Hepatocyte (in vitro differentiated cells): ENCODE measurements around the gene DYRK1A. TPM values are rescaled to one million over a fixed set of nuclear protein-coding genes. Genes with fewer than 3 reads are reported as not detected.

Experiments
- DNase-seq: peaks from one replicate; pipeline ENCODE4 v3.0.0-alpha.2; 2016; ENCODE audit warnings: low spot score
- H2AFZ ChIP-seq: fragments of 200-600 bp; sonication (generic); 2 replicates; pipeline ENCODE4 v1.6.0; 2016; ENCODE audit warnings: antibody characterized with exemption, mild to moderate bottlenecking
- H3K27ac ChIP-seq: fragments of 200-600 bp; sonication (generic); 2 replicates; pipeline ENCODE4 v1.5.1; 2016; ENCODE audit warnings: mild to moderate bottlenecking
- H3K27me3 ChIP-seq: fragments of 200-600 bp; sonication (generic); 2 replicates; pipeline ENCODE4 v1.6.1; 2016
- H3K36me3 ChIP-seq: fragments of 200-600 bp; sonication (generic); replicated peaks from 2 replicates; pipeline ENCODE4 v1.5.1; 2016; ENCODE audit warnings: low read depth; ENCODE audit not compliant: insufficient read depth
- H3K4me1 ChIP-seq: fragments of 200-600 bp; sonication (generic); 2 replicates; pipeline ENCODE4 v1.5.1; 2016; ENCODE audit warnings: mild to moderate bottlenecking, moderate library complexity; ENCODE audit not compliant: insufficient read depth
- H3K4me2 ChIP-seq: fragments of 200-600 bp; sonication (generic); 2 replicates; pipeline ENCODE4 v1.6.0; 2016
- H3K4me3 ChIP-seq: fragments of 200-600 bp; sonication (generic); 2 replicates; pipeline ENCODE4 v1.5.1; 2016; ENCODE audit warnings: mild to moderate bottlenecking
- H3K79me2 ChIP-seq: fragments of 200-600 bp; sonication (generic); 2 replicates; pipeline ENCODE4 v1.6.0; 2017; ENCODE audit warnings: mild to moderate bottlenecking
- H3K9me2 ChIP-seq: fragments of 200-600 bp; sonication (generic); replicated peaks from 2 replicates; pipeline ENCODE4 v1.6.0; 2017; ENCODE audit warnings: mild to moderate bottlenecking; ENCODE audit not compliant: insufficient read depth
- H3K9me3 ChIP-seq: fragments of 200-600 bp; sonication (generic); 2 replicates; pipeline ENCODE4 v1.5.1; 2016; ENCODE audit warnings: low read depth, mild to moderate bottlenecking
- H4K20me1 ChIP-seq: fragments of 200-600 bp; sonication (generic); 2 replicates; pipeline ENCODE4 v1.6.0; 2016; ENCODE audit warnings: mild to moderate bottlenecking; ENCODE audit not compliant: insufficient read depth, poor library complexity, severe bottlenecking
- EZH2 ChIP-seq: fragments of 200-600 bp; sonication (generic); IDR thresholded peaks from 2 replicates; pipeline ENCODE4 v1.6.1; 2016; ENCODE audit warnings: antibody characterized with exemption, mild to moderate bottlenecking, borderline replicate concordance
- EZH2phosphoT487 ChIP-seq: fragments of 200-600 bp; sonication (generic); IDR thresholded peaks from one replicate; pipeline ENCODE4 v1.6.1; 2018; ENCODE audit warnings: antibody characterized with exemption, mild to moderate bottlenecking, low read depth, moderate library complexity; ENCODE audit not compliant: unreplicated experiment, severe bottlenecking
- WGBS: methylation state at CpG from one replicate; pipeline ENCODE4 v1.1.6; 2016; ENCODE audit warnings: low lambda C conversion rate; ENCODE audit errors: missing lambda C conversion rate; 5-methylcytosine and 5-hydroxymethylcytosine counted together
- polyA plus RNA-seq: library from polyadenylated mRNA; unstranded; fragments of >200 nt; fragmentation: Nextera tagmentation; extraction: Ambion mirVana; gene quantifications from 2 replicates; pipeline ENCODE4 v1.2.1, GENCODE V29; 2016
- total RNA-seq: library from RNA; depleted of rRNA; stranded (reverse); fragments of >200 nt; gene quantifications from 2 replicates; pipeline ENCODE4 v1.2.3, GENCODE V29; 2014
- TF ChIP-seq, protein P1 (sequence below): fragments of 200-600 bp; sonication (generic); IDR thresholded peaks from 2 replicates; pipeline ENCODE4 v1.5.1; 2016; ENCODE audit warnings: antibody characterized with exemption, mild to moderate bottlenecking; ENCODE audit not compliant: poor library complexity

Gene DYRK1A
- total and polyA plus RNA-seq, 2 experiments from 2014 or later = 4.9 to 85.2 TPM

DNA sequence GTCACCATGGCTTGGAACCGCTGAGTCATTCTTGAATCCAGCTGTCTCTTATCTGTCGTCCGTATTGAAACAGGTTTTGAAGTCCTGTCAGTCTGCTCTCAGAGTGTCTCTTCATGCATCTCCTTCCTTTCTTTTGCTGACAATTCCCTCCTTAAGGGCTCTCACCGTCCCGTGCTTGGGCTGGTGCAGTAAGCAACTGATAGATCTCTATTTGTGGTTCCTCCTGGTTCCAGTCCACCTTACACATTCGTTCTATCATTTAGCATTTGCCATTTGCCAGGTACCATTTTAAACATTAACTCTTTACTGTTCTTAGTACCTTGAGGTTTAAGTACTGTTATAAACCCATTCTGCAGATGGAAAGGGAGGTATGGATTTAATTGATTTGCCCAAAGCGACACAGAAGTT lies 88.9 kb downstream of the DYRK1A start:
- Histone ChIP-seq H3K27ac (no peak overlapping the region), H3K4me3 (no peak overlapping the region), H3K9me3 (no peaks in the 10 kb centered on the region), H3K4me1 (peaks cover 43% of the 10 kb centered on the region), H3K27me3 (no peaks in the 10 kb centered on the region), H3K9me2 (no peaks in the 10 kb centered on the region), H3K4me2 (no peak overlapping the region), H4K20me1 (peaks cover 97% of the 10 kb centered on the region), H2AFZ (no peak overlapping the region), H3K79me2 (peaks cover 99% of the 10 kb centered on the region), H3K36me3 (no peaks in the 10 kb centered on the region)
- DNase-seq = no peak
- TF ChIP-seq, protein P1, sequence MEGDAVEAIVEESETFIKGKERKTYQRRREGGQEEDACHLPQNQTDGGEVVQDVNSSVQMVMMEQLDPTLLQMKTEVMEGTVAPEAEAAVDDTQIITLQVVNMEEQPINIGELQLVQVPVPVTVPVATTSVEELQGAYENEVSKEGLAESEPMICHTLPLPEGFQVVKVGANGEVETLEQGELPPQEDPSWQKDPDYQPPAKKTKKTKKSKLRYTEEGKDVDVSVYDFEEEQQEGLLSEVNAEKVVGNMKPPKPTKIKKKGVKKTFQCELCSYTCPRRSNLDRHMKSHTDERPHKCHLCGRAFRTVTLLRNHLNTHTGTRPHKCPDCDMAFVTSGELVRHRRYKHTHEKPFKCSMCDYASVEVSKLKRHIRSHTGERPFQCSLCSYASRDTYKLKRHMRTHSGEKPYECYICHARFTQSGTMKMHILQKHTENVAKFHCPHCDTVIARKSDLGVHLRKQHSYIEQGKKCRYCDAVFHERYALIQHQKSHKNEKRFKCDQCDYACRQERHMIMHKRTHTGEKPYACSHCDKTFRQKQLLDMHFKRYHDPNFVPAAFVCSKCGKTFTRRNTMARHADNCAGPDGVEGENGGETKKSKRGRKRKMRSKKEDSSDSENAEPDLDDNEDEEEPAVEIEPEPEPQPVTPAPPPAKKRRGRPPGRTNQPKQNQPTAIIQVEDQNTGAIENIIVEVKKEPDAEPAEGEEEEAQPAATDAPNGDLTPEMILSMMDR = no peak
- TF ChIP-seq EZH2 = no peak
- 56% methylated on average over 7 of the region's 7 CpGs for WGBS

DNA sequence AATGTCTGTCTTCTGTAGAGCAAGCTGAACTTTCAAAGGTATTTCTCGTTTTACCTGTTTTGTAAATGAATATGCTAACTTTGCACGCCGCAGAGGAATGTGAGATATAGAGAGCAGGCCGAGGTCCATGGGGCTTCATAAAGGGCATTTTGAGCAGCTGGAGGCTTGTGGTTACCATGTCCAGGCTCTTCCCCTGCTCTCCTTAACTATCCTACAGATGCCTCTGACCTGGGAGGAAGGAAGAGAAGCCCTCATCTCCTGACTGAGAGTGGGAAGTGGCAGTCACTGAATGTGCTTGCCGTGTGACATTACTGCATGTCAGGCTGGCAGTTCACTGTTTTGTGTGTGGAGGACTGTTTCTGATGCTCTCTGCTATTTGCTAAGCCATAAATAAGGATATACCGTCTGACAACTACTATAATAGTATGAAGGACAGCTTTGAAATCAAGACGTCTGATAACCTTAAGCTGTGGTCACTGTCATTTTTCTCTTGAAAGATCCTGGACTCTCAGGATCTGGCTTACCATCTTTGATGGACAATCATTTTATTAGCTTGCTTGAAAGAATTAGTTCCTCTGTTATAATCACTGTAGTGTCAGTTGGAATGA lies 92.2 kb downstream of the DYRK1A start:
- peak overlapping the region; percentile 47 for H3K4me2 ChIP-seq
- H3K4me1 ChIP-seq = peaks cover 58% of the 10 kb centered on the region
- H3K27me3 ChIP-seq = no peaks in the 10 kb centered on the region
- DNase-seq = no peak
- H3K79me2 ChIP-seq = peaks cover 99% of the 10 kb centered on the region
- H3K27ac ChIP-seq = peak overlapping the region; percentile 58
- H3K36me3 ChIP-seq = no peaks in the 10 kb centered on the region
- TF ChIP-seq EZH2 = no peak
- no peak for TF ChIP-seq EZH2phosphoT487
- TF ChIP-seq, protein P1 = no peak
- H3K9me2 ChIP-seq = no peaks in the 10 kb centered on the region
- WGBS = 45% methylated on average over 7 of the region's 7 CpGs
- H4K20me1 ChIP-seq = peaks cover 99% of the 10 kb centered on the region
- no peak overlapping the region for H3K4me3 ChIP-seq
- H3K9me3 ChIP-seq = no peaks in the 10 kb centered on the region
- H2AFZ ChIP-seq = no peak overlapping the region

DNA sequence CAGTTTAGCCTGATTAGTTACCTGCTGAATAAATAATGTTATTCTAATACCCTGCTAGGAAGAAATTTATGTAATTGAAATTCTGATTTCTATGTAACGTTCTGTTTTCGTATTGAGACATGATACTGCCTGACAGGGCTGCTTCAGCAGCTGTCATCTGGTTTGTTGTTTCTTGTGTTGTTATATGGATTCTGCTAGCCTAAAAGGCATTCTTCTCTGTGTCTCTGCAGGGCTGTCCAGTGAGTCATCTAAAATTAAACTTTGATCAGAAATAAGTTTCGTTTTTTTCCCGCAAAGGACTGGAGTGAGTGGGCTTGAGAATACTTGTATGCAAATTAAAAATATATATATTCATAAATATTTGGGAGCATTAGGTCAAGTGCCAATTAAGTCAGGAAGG lies 93.0 kb downstream of the DYRK1A start:
- Histone ChIP-seq H3K27me3 (no peaks in the 10 kb centered on the region), H3K4me3 (no peak overlapping the region), H3K79me2 (peaks cover 99% of the 10 kb centered on the region), H3K9me2 (no peaks in the 10 kb centered on the region), H3K36me3 (no peaks in the 10 kb centered on the region), H3K27ac (peak overlapping the region; percentile 58), H2AFZ (no peak overlapping the region), H3K4me1 (peaks cover 59% of the 10 kb centered on the region), H3K9me3 (no peaks in the 10 kb centered on the region), H3K4me2 (peak overlapping the region; percentile 47), H4K20me1 (peaks cover 100% of the 10 kb centered on the region)
- DNase-seq = no peak
- WGBS = 70% methylated on average over 4 of the region's 4 CpGs
- TF ChIP-seq, protein P1 = no peak
- TF ChIP-seq EZH2phosphoT487 (no peak), EZH2 (no peak)
